B cell (primary cell): ENCODE results near the gene OR6A2. TPM values are rescaled to one million over a fixed set of nuclear protein-coding genes. Genes with fewer than 3 reads are reported as not detected.
A peak's percentile ranks its signal among the peaks of the same experiment; 100 is the strongest.

Experiments used
- ATAC-seq: fragments of 200-7000 bp; cut with Tn5 transposase; one replicate; pipeline ENCODE4 v1.10.0; 2021; ENCODE audit warnings: low read depth, mild to moderate bottlenecking, moderate number of reproducible peaks, moderate library complexity
- CTCF ChIA-PET: fragments of 350-600 bp; sonication (Branson Sonifier 250); formaldehyde crosslinking; loops from one replicate; lab custom pipeline; 2021; ENCODE audit warnings: antibody characterized with exemption, inconsistent platforms; lab: Charles Lee
- POLR2A ChIA-PET: fragments of 350-600 bp; sonication (Branson Sonifier 250); formaldehyde crosslinking; loops from one replicate; lab custom pipeline; 2021; ENCODE audit warnings: antibody characterized with exemption; lab: Charles Lee
- DNase-seq: peaks from one replicate; pipeline ENCODE4 v3.0.0; 2013
- H2AFZ ChIP-seq: 2 replicates; pipeline ENCODE4 v1.6.1; 2012; ENCODE audit warnings: mild to moderate bottlenecking, low read depth, low read length; ENCODE audit not compliant: insufficient read depth, poor library complexity, severe bottlenecking
- H3K27ac ChIP-seq, 2 donors: 1 replicate in 1 of 2; 2 replicates in 1 of 2; pipeline ENCODE4 v1.5.1; 2012 to 2013; ENCODE audit warnings: low read length in 2 of 2, mild to moderate bottlenecking in 2 of 2, moderate library complexity in 1 of 2
- H3K27me3 ChIP-seq, 4 experiments: fragments of 200-600 bp in 1 of 4; sonication (generic) in 1 of 4; replicated peaks in 1 of 4; 1 replicate in 2 of 4; 2 replicates in 2 of 4; pipeline versions ENCODE4 v1.6.1 to v1.7.0; 2013 to 2016; ENCODE audit warnings: low read length in 3 of 4, mild to moderate bottlenecking in 2 of 4, mixed read lengths in 1 of 4, moderate library complexity in 1 of 4; ENCODE audit not compliant: insufficient read depth in 4 of 4, control insufficient read depth in 3 of 4; ENCODE audit errors: control extremely low read depth in 1 of 4
- H3K36me3 ChIP-seq, 2 experiments: replicated peaks in 1 of 2; 1 replicate in 1 of 2; 2 replicates in 1 of 2; pipeline versions ENCODE4 v1.6.1 to v1.7.1; 2013; ENCODE audit warnings: low read length in 1 of 2; ENCODE audit not compliant: insufficient read depth in 2 of 2, control insufficient read depth in 1 of 2; ENCODE audit errors: control extremely low read depth in 1 of 2, extremely low read depth in 1 of 2
- H3K4me1 ChIP-seq, 2 donors: fragments of 200-600 bp in 1 of 2; sonication (generic) in 1 of 2; 1 replicate in 1 of 2; 2 replicates in 1 of 2; pipeline versions ENCODE4 v1.5.1 to v1.6.1; 2013 to 2017; ENCODE audit warnings: low read length in 2 of 2; ENCODE audit not compliant: control insufficient read depth in 2 of 2, insufficient read depth in 2 of 2
- H3K4me2 ChIP-seq: replicated peaks from 2 replicates; pipeline ENCODE3; 2012; ENCODE audit warnings: mild to moderate bottlenecking, low read depth, low read length; ENCODE audit not compliant: poor library complexity, severe bottlenecking
- H3K4me3 ChIP-seq, 5 experiments: fragments of 200-600 bp in 1 of 5; sonication (generic) in 1 of 5; 1 replicate in 3 of 5; 2 replicates in 2 of 5; pipeline versions ENCODE4 v1.5.1 to v1.7.0; 2011 to 2016; ENCODE audit warnings: low read length in 4 of 5, mild to moderate bottlenecking in 4 of 5, low read depth in 2 of 5, control low read depth in 1 of 5, moderate library complexity in 1 of 5; ENCODE audit not compliant: insufficient read depth in 1 of 5; ENCODE audit errors: control extremely low read depth in 1 of 5, extremely low read depth in 1 of 5
- H3K79me2 ChIP-seq: fragments of 200-600 bp; sonication (generic); one replicate; pipeline ENCODE4 v1.6.0; 2016; ENCODE audit warnings: low read length; ENCODE audit not compliant: control insufficient read depth, insufficient read depth
- H3K9ac ChIP-seq: fragments of 200-600 bp; sonication (generic); 2 replicates; pipeline ENCODE4 v1.6.1; 2017; ENCODE audit warnings: mild to moderate bottlenecking, low read length, moderate library complexity
- H3K9me3 ChIP-seq, 3 donors: one replicate each; pipeline versions ENCODE4 v1.6.1 to v1.7.1; 2013; ENCODE audit warnings: low read length in 2 of 3; ENCODE audit not compliant: control insufficient read depth in 2 of 3, insufficient read depth in 1 of 3; ENCODE audit errors: control extremely low read depth in 1 of 3
- H4K20me1 ChIP-seq: 2 replicates; pipeline ENCODE4 v1.6.0; 2012; ENCODE audit warnings: mild to moderate bottlenecking, low read length; ENCODE audit not compliant: insufficient read depth, control insufficient read depth, poor library complexity, severe bottlenecking
- H3K27ac Mint-ChIP-seq: one replicate; pipeline ENCODE4 v1.8.0; 2021; ENCODE audit warnings: mixed read lengths
- H3K27me3 Mint-ChIP-seq: one replicate; pipeline ENCODE4 v1.8.0; 2021; ENCODE audit warnings: mixed read lengths
- H3K4me1 Mint-ChIP-seq: one replicate; pipeline ENCODE4 v1.8.0; 2021; ENCODE audit warnings: mixed read lengths
- H3K4me3 Mint-ChIP-seq: one replicate; pipeline ENCODE4 v1.8.0; 2021; ENCODE audit warnings: mixed read lengths
- H3K9me3 Mint-ChIP-seq: one replicate; pipeline ENCODE4 v1.8.0; 2022; ENCODE audit warnings: mixed read lengths; ENCODE audit not compliant: insufficient read depth
- EZH2 ChIP-seq: IDR thresholded peaks from 2 replicates; pipeline ENCODE4 v1.6.1; 2012; ENCODE audit warnings: borderline replicate concordance, low read depth, mild to moderate bottlenecking, moderate library complexity, low read length; ENCODE audit not compliant: insufficient read depth, poor library complexity, severe bottlenecking
- WGBS: methylation state at CpG from one replicate; pipeline ENCODE4 v1.1.5; 2013; ENCODE audit warnings: missing lambda C conversion rate; ENCODE audit not compliant: insufficient coverage; 5-methylcytosine and 5-hydroxymethylcytosine counted together
- intact Hi-C: fragments of 100-400 bp; cut with micrococcal nuclease; formaldehyde crosslinking; loops from one replicate; pipeline ENCODE4 v1.10.0; 2022
- polyA plus RNA-seq: library from polyadenylated mRNA; depleted of rRNA; stranded (reverse); fragments of >200 nt; gene quantifications from 2 replicates; pipeline ENCODE4 v1.2.3, GENCODE V29; 2012
- total RNA-seq, 2 donors: library from RNA; stranded (reverse); fragments of 120-200 nt in 1 of 2; gene quantifications; 1 replicate in 1 of 2; 2 replicates in 1 of 2; pipeline versions ENCODE4 v1.2.3 to v1.2.4, GENCODE V29; 2013 to 2022
- TF ChIP-seq, protein P1 (sequence below): fragments of 200-600 bp; IDR thresholded peaks from one replicate; pipeline ENCODE4 v1.8.0; 2022; ENCODE audit warnings: antibody characterized with exemption, mild to moderate bottlenecking

OR6A2 gene
- total and polyA plus RNA-seq, 2 donors (not counting 1 experiment from before 2014, with no cell fraction given), result 0.12 TPM; not detected in 1

DNA sequence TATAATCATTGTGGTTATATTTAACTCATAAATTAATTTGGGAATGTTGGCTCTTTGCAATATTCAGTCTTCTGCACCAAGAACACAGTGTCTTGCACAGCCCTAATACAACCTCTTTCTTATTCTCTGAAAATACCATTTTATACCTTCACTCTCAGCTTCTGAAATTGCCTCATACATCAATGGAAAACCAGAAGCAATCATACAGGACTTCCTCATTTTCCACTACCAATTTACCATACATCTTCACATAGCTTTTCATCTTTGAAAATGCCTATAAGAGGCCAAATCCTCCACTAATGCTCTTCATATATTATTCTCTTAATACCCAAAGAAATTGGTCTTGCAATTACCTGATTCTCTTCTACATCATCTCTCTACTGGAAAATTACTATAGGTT lies 21.0 kb downstream of the OR6A2 start:
- Mint-ChIP-seq H3K27ac (no peak overlapping the region), H3K4me1 (no peaks in the 10 kb centered on the region), H3K4me3 (no peak overlapping the region), H3K9me3 (no peaks in the 10 kb centered on the region), H3K27me3 (peaks cover 18% of the 10 kb centered on the region)
- ChIA-PET POLR2A (no interaction called here), CTCF (interaction anchor here (1.0 kb wide), 1 partner anchor 21 kb away, joined by 4 read pairs; no protein-coding TSS in a partner anchor)
- no peak for ATAC-seq
- Histone ChIP-seq H3K27me3 (peaks cover 0 to 8% (median 2%) of the 10 kb centered on the region in 4 experiments), H3K9me3 (no peaks in the 10 kb centered on the region), H3K4me2 (no peak overlapping the region), H3K4me1 (no peaks in the 10 kb centered on the region), H3K79me2 (no peaks in the 10 kb centered on the region), H4K20me1 (no peaks in the 10 kb centered on the region), H3K4me3 (no peak overlapping the region), H3K27ac (no peak overlapping the region), H2AFZ (no peak overlapping the region), H3K36me3 (no peaks in the 10 kb centered on the region), H3K9ac (no peak overlapping the region)
- no peak for DNase-seq
- intact Hi-C loops, result no loop called here
- TF ChIP-seq, protein P1, sequence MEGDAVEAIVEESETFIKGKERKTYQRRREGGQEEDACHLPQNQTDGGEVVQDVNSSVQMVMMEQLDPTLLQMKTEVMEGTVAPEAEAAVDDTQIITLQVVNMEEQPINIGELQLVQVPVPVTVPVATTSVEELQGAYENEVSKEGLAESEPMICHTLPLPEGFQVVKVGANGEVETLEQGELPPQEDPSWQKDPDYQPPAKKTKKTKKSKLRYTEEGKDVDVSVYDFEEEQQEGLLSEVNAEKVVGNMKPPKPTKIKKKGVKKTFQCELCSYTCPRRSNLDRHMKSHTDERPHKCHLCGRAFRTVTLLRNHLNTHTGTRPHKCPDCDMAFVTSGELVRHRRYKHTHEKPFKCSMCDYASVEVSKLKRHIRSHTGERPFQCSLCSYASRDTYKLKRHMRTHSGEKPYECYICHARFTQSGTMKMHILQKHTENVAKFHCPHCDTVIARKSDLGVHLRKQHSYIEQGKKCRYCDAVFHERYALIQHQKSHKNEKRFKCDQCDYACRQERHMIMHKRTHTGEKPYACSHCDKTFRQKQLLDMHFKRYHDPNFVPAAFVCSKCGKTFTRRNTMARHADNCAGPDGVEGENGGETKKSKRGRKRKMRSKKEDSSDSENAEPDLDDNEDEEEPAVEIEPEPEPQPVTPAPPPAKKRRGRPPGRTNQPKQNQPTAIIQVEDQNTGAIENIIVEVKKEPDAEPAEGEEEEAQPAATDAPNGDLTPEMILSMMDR, result no peak
- TF ChIP-seq EZH2, result no peak

DNA sequence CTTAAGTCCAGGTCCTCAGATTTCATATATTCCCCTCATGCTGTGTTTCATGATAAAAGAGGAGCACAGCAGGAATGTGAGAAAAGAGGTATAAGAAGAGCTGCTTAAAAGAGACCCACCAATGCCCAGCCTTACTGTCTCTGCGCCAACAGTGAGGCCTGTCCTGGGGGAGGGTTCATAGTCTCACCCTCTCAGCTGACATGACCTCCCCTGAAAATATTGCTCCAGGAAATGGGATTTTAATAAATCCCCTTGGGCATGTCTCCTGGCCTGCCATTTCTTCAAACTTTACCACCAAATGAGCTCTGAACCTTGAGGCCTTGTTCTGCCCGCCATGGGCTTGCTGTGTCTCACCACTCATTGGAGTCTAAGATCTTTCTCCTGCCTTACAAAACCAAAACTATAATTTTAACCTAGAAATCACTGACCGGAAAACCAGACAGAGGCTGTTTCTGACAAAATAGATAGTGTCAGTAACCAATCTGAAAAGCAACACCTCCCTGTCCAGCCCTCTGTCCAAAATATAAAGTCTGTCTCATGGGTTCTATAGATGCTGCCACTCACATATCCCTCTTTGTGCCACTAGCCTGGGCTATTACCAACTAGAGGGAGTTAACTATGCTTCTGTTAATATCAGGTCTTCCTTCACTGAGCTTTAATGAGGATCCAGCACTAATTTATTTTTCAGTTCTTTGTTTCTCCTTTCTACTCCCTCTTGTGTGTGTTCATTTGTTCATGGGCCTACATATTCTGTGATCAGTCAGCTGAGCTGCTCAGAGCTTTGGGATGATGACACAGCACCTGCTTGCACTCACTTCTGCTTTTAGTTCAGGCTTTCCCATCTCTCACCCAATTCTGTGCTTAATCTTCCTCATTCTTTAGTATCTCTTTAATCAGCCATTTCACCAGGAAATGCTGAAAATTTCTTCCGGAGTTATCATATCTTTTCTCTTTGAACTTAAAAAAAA lies 27.3 kb downstream of the OR6A2 start, which contains the start of gene OR2AG2:
Gene OR2AG2, minus strand, starts transcription at position 51 of the 968 bp plus-strand sequence. CDS start 3,019 bp downstream, outside the sequence.
- Histone ChIP-seq H3K36me3 (no peaks in the 10 kb centered on the region), H4K20me1 (no peaks in the 10 kb centered on the region), H3K27ac (peak within 1 kb of the TSS; percentile 9 to 53), H3K4me2 (no peak within 1 kb of the TSS), H2AFZ (no peak within 1 kb of the TSS), H3K27me3 (no peaks in the 10 kb centered on the region), H3K79me2 (no peaks in the 10 kb centered on the region), H3K4me3 (no peak within 1 kb of the TSS), H3K4me1 (peaks cover 7 to 9% of the 10 kb centered on the region in 2 donors), H3K9me3 (no peaks in the 10 kb centered on the region), H3K9ac (no peak within 1 kb of the TSS)
- CTCF ChIA-PET, result interaction anchor here (0.7 to 2.5 kb wide), 7 partner anchors 15 to 393 kb away, joined by 3 to 8 read pairs (median 3); no protein-coding TSS in a partner anchor
- peak; percentile 65 for DNase-seq
- Mint-ChIP-seq H3K4me3 (no peak within 1 kb of the TSS), H3K27ac (peak within 1 kb of the TSS; percentile 68), H3K9me3 (no peaks in the 10 kb centered on the region), H3K27me3 (no peaks in the 10 kb centered on the region), H3K4me1 (peaks cover 9% of the 10 kb centered on the region)
- 92% methylated on average over 2 of the region's 4 CpGs for WGBS
- peak; percentile 86 for ATAC-seq
- intact Hi-C loops, result no loop called here
- TF ChIP-seq, protein P1, result no peak
- no peak for TF ChIP-seq EZH2
- POLR2A ChIA-PET, result no interaction called here
